Measurements from ENCODE around the gene KIAA1328.

GRCh38 chr18:37248281-37248680, 419.4 kb downstream of the KIAA1328 start:
- no peak for TF ChIP-seq MAX (IDR thresholded peaks at IDR 0.05)
- no peak for TF ChIP-seq FOXM1 (IDR thresholded peaks at IDR 0.05; ENCODE audit: borderline replicate concordance, low read depth)
- no peak for TF ChIP-seq EP300 (IDR thresholded peaks at IDR 0.05; ENCODE audit: borderline replicate concordance)
- TF ChIP-seq RAD21 (IDR thresholded peaks at IDR 0.05; ENCODE audit: low read depth), result no peak
- TF ChIP-seq REST (IDR thresholded peaks at IDR 0.05; ENCODE audit: low read depth), result no peak
- no peak for TF ChIP-seq USF1 (IDR thresholded peaks at IDR 0.05)
- TF ChIP-seq CREB1 (IDR thresholded peaks at IDR 0.05; ENCODE audit: low read depth), result no peak
- TF ChIP-seq EGR1 (IDR thresholded peaks at IDR 0.05), result no peak
- TF ChIP-seq CEBPB (IDR thresholded peaks at IDR 0.05), result no peak
